Colon (tissue), 2 donors: Measurements from ENCODE around the gene SRRM3.
"Not testable (repeated sequence)": the region's sequence is repeated elsewhere in the genome, so short reads cannot be mapped to it uniquely, and the experiment has no call there.

Source experiments
- FAIRE-seq: peaks from 2 replicates; lab custom pipeline; 2012; peaks lifted over from hg19 to GRCh38; lab: Jason Lieb, UNC
- donor health status: control.
- donor health status: control.

Gene SRRM3

GRCh38 chr7:76315364-76315763 lies 113.7 kb downstream of the SRRM3 start:
- FAIRE-seq: no peak

GRCh38 chr7:76316984-76317781 lies 115.5 kb downstream of the SRRM3 start:
- no peak for FAIRE-seq

GRCh38 chr7:76317782-76318487 lies 116.2 kb downstream of the SRRM3 start:
- FAIRE-seq: no peak

GRCh38 chr7:76318488-76319353 lies 117.0 kb downstream of the SRRM3 start:
- no peak for FAIRE-seq

- no peak for FAIRE-seq
Measured at GRCh38 chr7:76325092-76325491, 123.4 kb downstream of the SRRM3 start.

GRCh38 chr7:76325811-76326210 lies 124.1 kb downstream of the SRRM3 start:
- no peak for FAIRE-seq

GRCh38 chr7:76326646-76327233 lies 125.0 kb downstream of the SRRM3 start:
- FAIRE-seq: no peak

- FAIRE-seq: no peak
Measured at GRCh38 chr7:76327610-76328009, 125.9 kb downstream of the SRRM3 start.

- FAIRE-seq: no peak
Measured at GRCh38 chr7:76328389-76328788, 126.7 kb downstream of the SRRM3 start.

GRCh38 chr7:76329479-76329878 lies 127.8 kb downstream of the SRRM3 start:
- FAIRE-seq: no peak

- no peak for FAIRE-seq
Measured at GRCh38 chr7:76330261-76330660, 128.6 kb downstream of the SRRM3 start.

GRCh38 chr7:76330673-76331072 lies 129.0 kb downstream of the SRRM3 start:
- FAIRE-seq: no peak

GRCh38 chr7:76332078-76332477 lies 130.4 kb downstream of the SRRM3 start:
- FAIRE-seq: no peak

- FAIRE-seq: no peak
Measured at GRCh38 chr7:76333511-76334101, 131.9 kb downstream of the SRRM3 start.

GRCh38 chr7:76334320-76334967 lies 132.7 kb downstream of the SRRM3 start:
- no peak for FAIRE-seq

GRCh38 chr7:76335417-76335816 lies 133.7 kb downstream of the SRRM3 start:
- not testable (repeated sequence) for FAIRE-seq

GRCh38 chr7:76336094-76336493 lies 134.4 kb downstream of the SRRM3 start:
- FAIRE-seq: no peak
